ENCODE data around the gene OR4E1. TPM values are rescaled to one million over a fixed set of nuclear protein-coding genes. Genes with fewer than 3 reads are reported as not detected.
"Not testable (repeated sequence)": the region's sequence is repeated elsewhere in the genome, so short reads cannot be mapped to it uniquely, and the experiment has no call there.

The OR4E1 gene
- total and polyA plus RNA-seq, 4 donors: not detected

DNA sequence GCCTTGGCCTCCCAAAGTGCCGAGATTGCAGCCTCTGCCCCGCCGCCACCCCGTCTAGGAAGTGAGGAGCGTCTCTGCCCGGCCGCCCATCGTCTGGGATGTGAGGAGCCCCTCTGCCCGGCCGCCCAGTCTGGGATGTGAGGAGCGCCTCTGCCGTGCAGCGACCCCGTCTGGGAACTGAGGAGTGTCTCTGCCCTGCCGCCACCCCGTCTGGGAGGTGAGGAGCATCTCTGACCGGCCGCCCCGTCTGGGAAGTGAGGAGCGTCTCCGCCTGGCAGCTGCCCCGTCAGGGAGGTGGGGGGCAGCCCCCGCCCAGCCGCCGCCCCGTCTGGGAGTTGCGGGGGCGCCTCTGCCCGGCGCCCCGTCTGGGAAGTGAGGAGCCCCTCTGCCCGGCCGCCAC, 24.0 kb upstream of the OR4E1 start:
- H3K4me3 ChIP-seq (ENCODE audit: low read depth in 1 of 3, low read length in 3 of 3); H3K9ac ChIP-seq (ENCODE audit: low read depth in 1 of 2, low read length in 2 of 2); H3K4me1 ChIP-seq (ENCODE audit: control insufficient read depth in 4 of 4, insufficient read depth in 4 of 4, low read length in 3 of 4); H3K9me3 ChIP-seq (ENCODE audit: control insufficient read depth in 4 of 4, low read length in 3 of 4); H3K27ac ChIP-seq (ENCODE audit: low read depth in 1 of 2, low read length in 2 of 2); DNase-seq (ENCODE audit: low spot score); H3K27me3 ChIP-seq (ENCODE audit: control insufficient read depth in 4 of 4, insufficient read depth in 4 of 4, low read length in 3 of 4); H3K36me3 ChIP-seq (ENCODE audit: control insufficient read depth in 4 of 4, insufficient read depth in 3 of 4, low read depth in 1 of 4, low read length in 3 of 4): not testable (repeated sequence)
- WGBS: 94% methylated on average over 33 of the region's 33 CpGs

DNA sequence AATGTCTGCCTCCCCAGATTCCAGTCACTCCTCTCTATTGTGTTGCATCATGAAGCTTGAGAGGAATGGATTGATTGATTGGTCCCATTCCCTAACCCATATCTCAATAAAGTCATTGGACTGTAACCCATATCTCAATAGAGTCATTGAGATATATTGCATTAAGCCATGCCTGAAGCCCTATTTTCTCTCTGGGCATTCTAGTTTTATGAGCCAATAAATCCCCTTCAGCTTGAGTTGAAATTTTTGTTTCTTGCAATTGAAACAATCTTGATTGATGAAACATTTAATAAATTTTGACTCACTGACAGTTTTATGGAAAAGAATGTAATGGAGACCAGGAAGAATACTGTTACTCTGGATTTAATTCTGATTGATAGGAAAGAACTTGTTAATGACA, 20.8 kb upstream of the OR4E1 start:
- no peak for TF ChIP-seq FOXA2 (IDR thresholded peaks at IDR 0.05)
- TF ChIP-seq TAF1 (conservative IDR thresholded peaks at IDR 0.05): no peak
- TF ChIP-seq, protein P1, sequence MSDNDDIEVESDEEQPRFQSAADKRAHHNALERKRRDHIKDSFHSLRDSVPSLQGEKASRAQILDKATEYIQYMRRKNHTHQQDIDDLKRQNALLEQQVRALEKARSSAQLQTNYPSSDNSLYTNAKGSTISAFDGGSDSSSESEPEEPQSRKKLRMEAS (IDR thresholded peaks at IDR 0.05): no peak
- no peak for TF ChIP-seq YY1 (IDR thresholded peaks at IDR 0.05)
- no peak for TF ChIP-seq GABPA (IDR thresholded peaks at IDR 0.05 in 1 of 2, conservative IDR thresholded peaks at IDR 0.05 in 1 of 2)
- TF ChIP-seq HNF4A (conservative IDR thresholded peaks at IDR 0.05): no peak
- no peak for TF ChIP-seq EGR1 (IDR thresholded peaks at IDR 0.05; ENCODE audit: low read depth in 2 of 2)
- no peak for TF ChIP-seq HNF4G (IDR thresholded peaks at IDR 0.05)
- TF ChIP-seq, protein P2, sequence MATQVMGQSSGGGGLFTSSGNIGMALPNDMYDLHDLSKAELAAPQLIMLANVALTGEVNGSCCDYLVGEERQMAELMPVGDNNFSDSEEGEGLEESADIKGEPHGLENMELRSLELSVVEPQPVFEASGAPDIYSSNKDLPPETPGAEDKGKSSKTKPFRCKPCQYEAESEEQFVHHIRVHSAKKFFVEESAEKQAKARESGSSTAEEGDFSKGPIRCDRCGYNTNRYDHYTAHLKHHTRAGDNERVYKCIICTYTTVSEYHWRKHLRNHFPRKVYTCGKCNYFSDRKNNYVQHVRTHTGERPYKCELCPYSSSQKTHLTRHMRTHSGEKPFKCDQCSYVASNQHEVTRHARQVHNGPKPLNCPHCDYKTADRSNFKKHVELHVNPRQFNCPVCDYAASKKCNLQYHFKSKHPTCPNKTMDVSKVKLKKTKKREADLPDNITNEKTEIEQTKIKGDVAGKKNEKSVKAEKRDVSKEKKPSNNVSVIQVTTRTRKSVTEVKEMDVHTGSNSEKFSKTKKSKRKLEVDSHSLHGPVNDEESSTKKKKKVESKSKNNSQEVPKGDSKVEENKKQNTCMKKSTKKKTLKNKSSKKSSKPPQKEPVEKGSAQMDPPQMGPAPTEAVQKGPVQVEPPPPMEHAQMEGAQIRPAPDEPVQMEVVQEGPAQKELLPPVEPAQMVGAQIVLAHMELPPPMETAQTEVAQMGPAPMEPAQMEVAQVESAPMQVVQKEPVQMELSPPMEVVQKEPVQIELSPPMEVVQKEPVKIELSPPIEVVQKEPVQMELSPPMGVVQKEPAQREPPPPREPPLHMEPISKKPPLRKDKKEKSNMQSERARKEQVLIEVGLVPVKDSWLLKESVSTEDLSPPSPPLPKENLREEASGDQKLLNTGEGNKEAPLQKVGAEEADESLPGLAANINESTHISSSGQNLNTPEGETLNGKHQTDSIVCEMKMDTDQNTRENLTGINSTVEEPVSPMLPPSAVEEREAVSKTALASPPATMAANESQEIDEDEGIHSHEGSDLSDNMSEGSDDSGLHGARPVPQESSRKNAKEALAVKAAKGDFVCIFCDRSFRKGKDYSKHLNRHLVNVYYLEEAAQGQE (IDR thresholded peaks at IDR 0.05): no peak
- TF ChIP-seq RXRA (IDR thresholded peaks at IDR 0.05): no peak
- TF ChIP-seq, protein P3, sequence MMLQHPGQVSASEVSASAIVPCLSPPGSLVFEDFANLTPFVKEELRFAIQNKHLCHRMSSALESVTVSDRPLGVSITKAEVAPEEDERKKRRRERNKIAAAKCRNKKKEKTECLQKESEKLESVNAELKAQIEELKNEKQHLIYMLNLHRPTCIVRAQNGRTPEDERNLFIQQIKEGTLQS (IDR thresholded peaks at IDR 0.05): no peak
- TF ChIP-seq SP1 (IDR thresholded peaks at IDR 0.05): no peak
- TF ChIP-seq, protein P4, sequence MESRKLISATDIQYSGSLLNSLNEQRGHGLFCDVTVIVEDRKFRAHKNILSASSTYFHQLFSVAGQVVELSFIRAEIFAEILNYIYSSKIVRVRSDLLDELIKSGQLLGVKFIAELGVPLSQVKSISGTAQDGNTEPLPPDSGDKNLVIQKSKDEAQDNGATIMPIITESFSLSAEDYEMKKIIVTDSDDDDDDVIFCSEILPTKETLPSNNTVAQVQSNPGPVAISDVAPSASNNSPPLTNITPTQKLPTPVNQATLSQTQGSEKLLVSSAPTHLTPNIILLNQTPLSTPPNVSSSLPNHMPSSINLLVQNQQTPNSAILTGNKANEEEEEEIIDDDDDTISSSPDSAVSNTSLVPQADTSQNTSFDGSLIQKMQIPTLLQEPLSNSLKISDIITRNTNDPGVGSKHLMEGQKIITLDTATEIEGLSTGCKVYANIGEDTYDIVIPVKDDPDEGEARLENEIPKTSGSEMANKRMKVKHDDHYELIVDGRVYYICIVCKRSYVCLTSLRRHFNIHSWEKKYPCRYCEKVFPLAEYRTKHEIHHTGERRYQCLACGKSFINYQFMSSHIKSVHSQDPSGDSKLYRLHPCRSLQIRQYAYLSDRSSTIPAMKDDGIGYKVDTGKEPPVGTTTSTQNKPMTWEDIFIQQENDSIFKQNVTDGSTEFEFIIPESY (IDR thresholded peaks at IDR 0.05): no peak
- no peak for TF ChIP-seq FOXA1 (IDR thresholded peaks at IDR 0.05)
- TF ChIP-seq, protein P5, sequence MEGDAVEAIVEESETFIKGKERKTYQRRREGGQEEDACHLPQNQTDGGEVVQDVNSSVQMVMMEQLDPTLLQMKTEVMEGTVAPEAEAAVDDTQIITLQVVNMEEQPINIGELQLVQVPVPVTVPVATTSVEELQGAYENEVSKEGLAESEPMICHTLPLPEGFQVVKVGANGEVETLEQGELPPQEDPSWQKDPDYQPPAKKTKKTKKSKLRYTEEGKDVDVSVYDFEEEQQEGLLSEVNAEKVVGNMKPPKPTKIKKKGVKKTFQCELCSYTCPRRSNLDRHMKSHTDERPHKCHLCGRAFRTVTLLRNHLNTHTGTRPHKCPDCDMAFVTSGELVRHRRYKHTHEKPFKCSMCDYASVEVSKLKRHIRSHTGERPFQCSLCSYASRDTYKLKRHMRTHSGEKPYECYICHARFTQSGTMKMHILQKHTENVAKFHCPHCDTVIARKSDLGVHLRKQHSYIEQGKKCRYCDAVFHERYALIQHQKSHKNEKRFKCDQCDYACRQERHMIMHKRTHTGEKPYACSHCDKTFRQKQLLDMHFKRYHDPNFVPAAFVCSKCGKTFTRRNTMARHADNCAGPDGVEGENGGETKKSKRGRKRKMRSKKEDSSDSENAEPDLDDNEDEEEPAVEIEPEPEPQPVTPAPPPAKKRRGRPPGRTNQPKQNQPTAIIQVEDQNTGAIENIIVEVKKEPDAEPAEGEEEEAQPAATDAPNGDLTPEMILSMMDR (IDR thresholded peaks at IDR 0.05; ENCODE audit: low read depth, low read length, missing input control): no peak
- TF ChIP-seq RAD21 (IDR thresholded peaks at IDR 0.05): no peak
- no peak for TF ChIP-seq JUND (IDR thresholded peaks at IDR 0.05)
- no peak for TF ChIP-seq NR2F2 (IDR thresholded peaks at IDR 0.05)
- H3K4me1 ChIP-seq (ENCODE audit: control insufficient read depth in 4 of 4, insufficient read depth in 4 of 4, low read length in 3 of 4): no peaks in the 10 kb centered on the region
- DNase-seq (ENCODE audit: low spot score): no peak

More for the DNA sequence above, 20.8 kb upstream of the OR4E1 start:
- Histone ChIP-seq H3K36me3 (ENCODE audit: control insufficient read depth in 4 of 4, insufficient read depth in 3 of 4, low read depth in 1 of 4, low read length in 3 of 4) (no peaks in the 10 kb centered on the region), H3K9me3 (ENCODE audit: control insufficient read depth in 4 of 4, low read length in 3 of 4) (no peaks in the 10 kb centered on the region), H3K27me3 (ENCODE audit: control insufficient read depth in 4 of 4, insufficient read depth in 4 of 4, low read length in 3 of 4) (peaks cover 0 to 3% (median 0%) of the 10 kb centered on the region in 4 donors), H3K4me3 (ENCODE audit: low read depth in 1 of 3, low read length in 3 of 3) (no peak overlapping the region), H3K9ac (ENCODE audit: low read depth in 1 of 2, low read length in 2 of 2) (no peak overlapping the region), H3K27ac (ENCODE audit: low read depth in 1 of 2, low read length in 2 of 2) (no peak overlapping the region)
